ENCODE results near the gene GAS2.

GAS2 gene

GRCh38 chr11:22674470-22675439 is 8.3 kb downstream of the GAS2 start:
- no peak for DNase-seq (ENCODE audit: low read depth)

- no peak for DNase-seq (ENCODE audit: low read depth)
Observed at GRCh38 chr11:22677153-22677903, 10.9 kb downstream of the GAS2 start.

- no peak for DNase-seq (ENCODE audit: low read depth)
Observed at GRCh38 chr11:22680628-22681027, 14.2 kb downstream of the GAS2 start.

DNA sequence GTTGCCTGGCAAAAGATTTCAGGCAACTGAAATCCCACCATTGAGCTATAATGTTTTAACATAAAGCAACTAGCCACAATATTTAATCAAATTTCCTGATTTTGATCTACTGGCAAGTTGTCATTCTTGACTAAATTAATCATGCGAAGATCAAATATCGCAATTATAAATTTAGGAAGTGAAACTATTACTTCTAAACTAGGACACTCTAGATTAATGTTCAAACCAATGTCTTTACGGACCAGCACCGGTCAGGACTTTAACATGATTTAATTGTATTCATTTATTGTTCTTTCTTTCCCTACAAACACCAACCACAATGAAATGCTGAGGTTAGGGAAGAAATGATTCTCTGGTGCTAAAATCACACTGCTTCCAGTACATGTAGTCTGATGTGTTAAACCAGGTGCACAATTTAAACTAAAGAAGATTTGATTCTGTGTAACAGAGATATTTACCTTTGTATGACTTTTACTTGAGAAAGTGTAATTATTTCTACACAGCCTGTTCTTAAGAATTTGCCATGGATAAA is 14.9 kb downstream of the GAS2 start:
- no peak for DNase-seq (ENCODE audit: low read depth)

GRCh38 chr11:22684082-22684481 is 17.7 kb downstream of the GAS2 start:
- DNase-seq (ENCODE audit: low read depth): no peak

DNA sequence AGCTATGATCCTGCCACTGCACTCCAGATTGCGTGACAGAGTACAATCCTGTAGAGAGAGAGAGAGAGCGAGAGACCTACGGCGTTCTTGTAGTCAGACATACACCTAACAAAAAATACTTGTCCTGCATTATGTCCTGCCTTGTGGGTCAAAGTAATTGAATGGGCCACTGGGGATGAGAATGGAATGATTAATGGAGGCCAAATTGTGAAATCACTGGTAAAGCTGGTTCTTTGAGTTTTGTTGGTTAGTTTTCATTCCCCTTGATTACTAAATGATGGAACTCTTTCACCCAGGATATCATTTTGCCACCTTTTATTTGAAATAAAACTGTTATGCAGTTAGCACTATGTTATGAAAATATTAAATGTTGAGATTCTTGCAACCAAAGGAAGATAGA is 18.7 kb downstream of the GAS2 start:
- DNase-seq (ENCODE audit: low read depth): no peak

- no peak for DNase-seq (ENCODE audit: low read depth)
Observed at GRCh38 chr11:22688914-22689313, 22.5 kb downstream of the GAS2 start.

GRCh38 chr11:22690257-22690656 is 23.8 kb downstream of the GAS2 start:
- DNase-seq (ENCODE audit: low read depth): no peak

GRCh38 chr11:22690871-22691270 is 24.5 kb downstream of the GAS2 start:
- no peak for DNase-seq (ENCODE audit: low read depth)

DNA sequence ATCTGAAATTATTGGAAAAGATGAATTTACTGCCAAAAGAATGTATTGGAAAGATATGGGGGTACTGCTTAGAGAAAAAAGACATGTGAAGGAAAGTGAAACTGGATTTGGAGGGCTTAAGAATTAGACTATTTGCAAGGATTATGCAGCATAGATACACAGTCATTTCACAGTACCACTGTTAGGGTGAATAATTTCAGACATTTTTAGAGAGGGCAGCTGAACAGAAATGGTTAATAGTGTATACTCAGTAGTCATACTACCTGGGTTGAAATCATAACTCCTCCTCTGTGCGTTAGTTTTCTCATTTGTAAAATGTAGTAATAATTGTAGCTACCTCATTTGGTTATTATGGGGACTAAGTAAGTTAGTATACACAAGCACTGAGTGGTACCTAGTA is 33.0 kb downstream of the GAS2 start:
- DNase-seq (ENCODE audit: low read depth): no peak

DNA sequence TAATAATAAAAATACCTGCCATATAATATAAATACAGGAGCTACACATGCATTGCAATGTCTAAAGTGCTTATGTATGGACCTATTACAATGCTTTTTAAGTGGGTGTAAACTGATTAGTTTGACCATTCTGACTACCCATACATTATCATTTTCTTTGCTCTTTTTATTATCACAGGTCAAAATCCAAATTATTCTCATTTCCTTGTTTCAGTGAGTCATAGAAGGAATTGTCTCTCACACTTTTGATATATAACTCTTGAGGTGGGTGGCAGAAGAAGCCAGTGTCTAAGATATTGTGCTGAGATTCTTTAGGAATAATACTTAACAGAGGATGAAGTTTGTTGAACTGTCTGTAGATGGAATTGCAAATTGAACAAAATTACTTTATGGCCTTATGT is 35.6 kb downstream of the GAS2 start:
- no peak for DNase-seq (ENCODE audit: low read depth)

DNA sequence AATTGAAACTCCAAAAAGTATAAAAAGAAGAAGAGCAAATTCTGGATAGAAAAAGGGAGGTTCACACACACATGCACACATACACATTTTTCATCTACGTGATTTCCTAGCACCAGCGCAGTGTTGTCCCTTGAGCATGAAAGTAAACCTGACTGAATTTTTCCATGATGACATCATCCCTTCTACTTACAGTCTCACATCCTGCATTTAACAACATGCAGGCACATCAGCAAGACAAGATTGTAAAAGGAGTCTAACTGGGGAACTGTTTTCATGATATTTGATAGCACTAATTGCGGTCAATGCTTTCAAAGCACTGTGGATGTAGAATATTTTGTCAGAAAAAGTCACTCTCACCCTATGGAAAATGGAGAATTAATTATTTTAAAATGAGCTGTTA is 36.6 kb downstream of the GAS2 start:
- no peak for DNase-seq (ENCODE audit: low read depth)

DNA sequence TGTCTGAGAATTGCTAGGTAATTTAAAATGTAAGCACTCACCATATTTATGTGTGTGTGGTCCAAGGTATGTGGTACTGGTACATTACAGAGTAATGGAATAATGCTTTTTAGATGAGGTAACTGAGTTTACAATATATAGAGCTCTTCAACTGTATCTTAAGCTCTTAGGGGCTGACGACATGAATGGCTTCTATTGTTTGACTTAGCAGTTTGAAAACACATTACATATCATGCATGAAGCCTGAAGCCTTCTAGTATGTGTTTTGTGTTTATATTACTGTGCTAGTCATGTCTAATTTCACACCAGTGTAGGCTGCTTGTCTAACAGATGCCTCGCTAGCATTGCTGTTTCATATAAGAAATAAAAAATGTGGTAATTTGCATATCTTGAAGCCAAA is 37.2 kb downstream of the GAS2 start:
- no peak for DNase-seq (ENCODE audit: low read depth)

DNA sequence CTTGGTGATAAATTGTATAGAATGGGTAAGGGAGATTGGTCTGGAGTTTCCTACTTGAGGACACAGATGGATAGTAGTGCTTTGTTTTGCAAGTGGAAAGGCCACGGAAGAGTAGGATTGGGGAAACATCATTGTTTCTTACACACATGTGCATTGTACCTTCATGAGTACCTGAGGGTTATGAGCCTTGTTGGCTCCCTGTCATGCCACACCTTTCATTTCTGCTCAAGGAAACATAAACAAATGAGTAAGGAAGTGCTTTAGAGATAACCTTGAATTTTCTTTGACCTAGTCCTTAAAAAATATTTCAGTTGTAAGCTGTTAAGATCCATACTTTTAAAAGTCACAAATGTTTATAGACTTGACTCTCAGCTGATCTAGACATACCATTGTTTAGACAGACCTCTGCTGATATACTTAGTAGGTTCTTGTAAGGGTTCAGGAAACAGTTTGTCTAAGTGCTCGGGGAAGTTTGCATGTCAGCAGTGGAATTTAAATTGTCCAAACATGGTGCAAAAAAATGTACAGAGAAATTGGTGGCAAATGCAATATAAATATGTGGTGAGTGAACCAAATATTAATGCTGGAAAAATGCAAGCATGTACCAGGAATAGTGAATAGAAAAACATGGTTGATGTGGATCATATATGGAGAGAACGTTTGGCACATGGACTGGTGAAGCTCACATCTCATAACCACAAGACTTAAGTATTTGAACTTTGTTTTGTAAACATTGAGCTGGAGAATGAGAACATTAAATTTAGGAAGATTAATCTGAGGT is 40.9 kb downstream of the GAS2 start:
- DNase-seq (ENCODE audit: low read depth): no peak

GRCh38 chr11:22711071-22711770 is 44.8 kb downstream of the GAS2 start:
- DNase-seq (ENCODE audit: low read depth): no peak

DNA sequence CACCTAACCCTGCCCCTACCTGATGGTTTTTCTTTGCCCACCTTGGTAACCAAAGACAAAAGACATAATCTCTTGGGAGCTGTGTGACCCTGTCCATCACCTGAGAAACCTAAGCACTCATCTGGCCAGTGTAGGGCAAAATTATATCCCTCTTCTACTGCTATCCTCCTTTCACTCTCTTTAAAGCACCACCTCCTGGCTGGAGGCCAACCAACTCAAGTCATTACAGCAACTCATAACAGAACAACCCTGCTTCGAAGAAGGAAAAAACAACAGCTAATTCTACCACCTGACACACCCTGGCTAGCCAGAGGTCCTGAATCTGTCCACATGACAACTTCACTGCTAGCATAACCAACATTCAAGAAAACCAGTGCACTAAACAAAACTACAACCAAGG is 45.5 kb downstream of the GAS2 start:
- DNase-seq (ENCODE audit: low read depth): no peak

DNA sequence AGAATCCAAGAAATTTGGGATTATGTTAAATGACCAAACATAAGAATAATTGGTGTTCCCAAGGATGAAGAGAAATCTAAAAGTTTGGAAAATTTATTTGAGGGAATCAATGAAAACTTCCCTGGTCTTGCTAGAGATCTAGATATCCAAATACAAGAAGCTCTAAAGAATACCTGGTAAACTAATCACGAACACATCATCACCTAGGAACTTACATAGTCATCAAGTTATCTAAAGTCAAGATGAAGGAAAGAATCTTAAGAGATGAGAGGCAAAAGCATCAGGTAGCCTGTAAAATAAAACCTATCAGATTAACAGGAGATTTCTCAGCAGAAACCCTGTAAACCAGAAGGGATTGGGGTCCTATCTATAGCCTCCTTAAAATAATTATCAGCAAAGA is 46.9 kb downstream of the GAS2 start:
- no peak for DNase-seq (ENCODE audit: low read depth)

DNA sequence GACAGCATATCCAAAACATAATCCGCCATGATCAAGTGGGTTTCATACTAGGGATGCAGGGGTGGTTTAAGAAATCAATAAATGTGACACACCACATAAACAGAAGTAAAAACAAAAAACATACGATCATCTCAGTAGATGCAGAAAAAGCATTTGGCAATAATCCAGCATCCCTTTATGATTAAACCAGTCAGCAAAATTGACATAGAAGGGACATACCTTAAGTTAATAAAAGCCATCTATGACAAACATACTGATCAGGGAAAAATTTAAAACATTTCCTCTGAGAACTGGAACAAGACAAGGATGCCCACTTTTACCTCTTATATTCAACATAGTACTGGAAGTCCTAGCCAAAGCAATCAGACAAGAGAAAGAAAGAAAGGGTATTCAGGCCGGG is 49.6 kb downstream of the GAS2 start:
- DNase-seq (ENCODE audit: low read depth): no peak

- no peak for DNase-seq (ENCODE audit: low read depth)
Observed at GRCh38 chr11:22720457-22720856, 54.0 kb downstream of the GAS2 start.

- DNase-seq (ENCODE audit: low read depth): no peak
Observed at GRCh38 chr11:22723274-22723673, 56.9 kb downstream of the GAS2 start.

- DNase-seq (ENCODE audit: low read depth): no peak
Observed at GRCh38 chr11:22725079-22725478, 58.7 kb downstream of the GAS2 start.

Data from GM04503 (cell line).